Nephron (organoid): ENCODE measurements around the gene EHBP1.

Source experiments
- H3K27ac Mint-ChIP-seq, 3 experiments: 2 replicates each; pipeline ENCODE4 v1.8.0; 2020; ENCODE audit warnings: mixed read lengths in 3 of 3, mild to moderate bottlenecking in 2 of 3, moderate library complexity in 1 of 3
- H3K27me3 Mint-ChIP-seq: 2 replicates; pipeline ENCODE4 v1.8.0; 2021; ENCODE audit warnings: low read depth, mild to moderate bottlenecking, moderate library complexity, mixed read lengths
- H3K36me3 Mint-ChIP-seq: 2 replicates; pipeline ENCODE4 v1.8.0; 2020; ENCODE audit warnings: low read depth, mixed read lengths
- H3K4me1 Mint-ChIP-seq: 2 replicates; pipeline ENCODE4 v1.8.0; 2020; ENCODE audit warnings: mixed read lengths
- H3K4me3 Mint-ChIP-seq, 3 experiments: 2 replicates each; pipeline ENCODE4 v1.8.0; 2020; ENCODE audit warnings: mild to moderate bottlenecking in 3 of 3, mixed read lengths in 3 of 3, moderate library complexity in 2 of 3
- H3K9me3 Mint-ChIP-seq: 2 replicates; pipeline ENCODE4 v1.8.0; 2020; ENCODE audit warnings: mixed read lengths
- TF ChIP-seq, protein P1 (sequence below), 3 experiments: fragments of 200-600 bp; sonication (generic); IDR thresholded peaks; one replicate each; pipeline ENCODE4 v1.5.0; 2021; ENCODE audit warnings: antibody characterized with exemption in 3 of 3; ENCODE audit not compliant: unreplicated experiment in 3 of 3

Gene EHBP1

DNA sequence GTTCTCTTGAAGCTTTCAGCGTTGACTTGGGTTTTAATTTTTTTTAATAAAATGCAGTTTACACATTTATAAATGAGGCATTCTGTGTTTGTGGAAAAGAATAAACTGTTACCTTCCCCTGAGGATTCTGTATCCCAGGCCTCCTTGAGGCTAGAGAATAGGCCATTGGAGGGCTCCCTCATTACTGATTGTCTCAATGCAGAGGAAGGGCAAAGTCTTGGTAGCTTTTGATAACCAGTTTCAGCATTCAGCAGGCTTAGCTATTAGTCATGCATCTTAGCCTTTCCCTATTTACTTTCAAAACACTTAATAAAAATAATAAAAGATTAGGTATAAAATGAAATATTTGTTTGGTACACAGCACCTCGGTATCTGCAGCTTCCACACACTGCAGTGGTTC, 287.0 kb downstream of the EHBP1 start:
- Mint-ChIP-seq H3K27ac (no peak overlapping the region), H3K36me3 (peaks cover 18% of the 10 kb centered on the region), H3K4me1 (no peaks in the 10 kb centered on the region), H3K4me3 (no peak overlapping the region), H3K27me3 (no peaks in the 10 kb centered on the region), H3K9me3 (no peaks in the 10 kb centered on the region)
- TF ChIP-seq, protein P1, sequence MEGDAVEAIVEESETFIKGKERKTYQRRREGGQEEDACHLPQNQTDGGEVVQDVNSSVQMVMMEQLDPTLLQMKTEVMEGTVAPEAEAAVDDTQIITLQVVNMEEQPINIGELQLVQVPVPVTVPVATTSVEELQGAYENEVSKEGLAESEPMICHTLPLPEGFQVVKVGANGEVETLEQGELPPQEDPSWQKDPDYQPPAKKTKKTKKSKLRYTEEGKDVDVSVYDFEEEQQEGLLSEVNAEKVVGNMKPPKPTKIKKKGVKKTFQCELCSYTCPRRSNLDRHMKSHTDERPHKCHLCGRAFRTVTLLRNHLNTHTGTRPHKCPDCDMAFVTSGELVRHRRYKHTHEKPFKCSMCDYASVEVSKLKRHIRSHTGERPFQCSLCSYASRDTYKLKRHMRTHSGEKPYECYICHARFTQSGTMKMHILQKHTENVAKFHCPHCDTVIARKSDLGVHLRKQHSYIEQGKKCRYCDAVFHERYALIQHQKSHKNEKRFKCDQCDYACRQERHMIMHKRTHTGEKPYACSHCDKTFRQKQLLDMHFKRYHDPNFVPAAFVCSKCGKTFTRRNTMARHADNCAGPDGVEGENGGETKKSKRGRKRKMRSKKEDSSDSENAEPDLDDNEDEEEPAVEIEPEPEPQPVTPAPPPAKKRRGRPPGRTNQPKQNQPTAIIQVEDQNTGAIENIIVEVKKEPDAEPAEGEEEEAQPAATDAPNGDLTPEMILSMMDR (IDR thresholded peaks at IDR 0.05; ENCODE audit: unreplicated experiment in 3 of 3) = no peak

DNA sequence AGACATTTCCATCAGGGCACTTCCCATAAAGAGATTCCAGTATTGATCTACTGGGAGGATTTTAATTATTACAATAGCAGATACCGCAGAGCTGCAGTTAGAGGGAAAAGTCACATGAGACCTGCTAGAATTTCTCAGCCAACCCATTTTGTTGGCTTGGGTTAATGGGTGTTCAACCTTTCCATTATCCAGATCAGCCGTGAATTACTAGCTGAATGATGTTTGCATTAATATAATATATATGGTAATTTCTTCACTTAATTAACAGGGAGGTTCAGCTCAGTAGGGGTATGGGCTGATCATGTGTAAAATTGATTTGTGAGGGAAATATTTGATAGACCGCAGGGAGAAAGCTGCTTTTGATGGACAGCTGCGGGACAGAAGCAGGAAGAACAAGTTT, 288.7 kb downstream of the EHBP1 start:
- H3K4me3 Mint-ChIP-seq = no peak overlapping the region
- H3K36me3 Mint-ChIP-seq = peaks cover 19% of the 10 kb centered on the region
- TF ChIP-seq, protein P1 (IDR thresholded peaks at IDR 0.05; ENCODE audit: unreplicated experiment in 3 of 3) = no peak
- H3K27me3 Mint-ChIP-seq = no peaks in the 10 kb centered on the region
- H3K9me3 Mint-ChIP-seq = no peaks in the 10 kb centered on the region
- no peaks in the 10 kb centered on the region for H3K4me1 Mint-ChIP-seq
- no peak overlapping the region for H3K27ac Mint-ChIP-seq

DNA sequence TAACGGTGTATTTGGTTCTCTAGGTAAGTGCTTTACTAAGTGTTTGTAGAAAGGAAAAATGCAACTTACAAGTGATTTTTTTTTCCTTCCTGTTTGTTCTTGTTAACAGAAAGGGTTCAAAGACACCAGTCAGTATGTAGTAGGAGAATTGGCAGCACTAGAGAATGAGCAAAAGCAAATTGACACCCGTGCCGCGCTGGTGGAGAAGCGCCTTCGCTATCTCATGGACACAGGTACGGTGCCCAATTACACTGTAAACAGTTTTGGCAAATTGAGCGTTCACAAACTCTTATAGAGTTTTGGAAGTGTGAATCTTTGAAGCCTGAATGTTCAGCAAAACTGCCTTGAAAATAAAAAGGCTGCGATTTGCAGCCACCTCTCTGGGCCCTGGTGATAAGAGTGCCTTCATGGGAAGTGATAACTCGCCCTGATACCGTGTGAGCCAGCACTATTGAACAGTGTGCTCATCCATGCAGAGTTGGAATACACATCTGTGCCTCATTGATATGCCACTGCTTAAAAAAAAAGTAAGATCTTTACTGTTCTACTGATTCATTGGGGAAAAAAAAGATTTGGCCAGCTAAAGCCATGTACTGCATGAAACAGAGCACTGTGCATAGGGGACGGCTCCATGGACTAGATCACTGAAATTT, 291.1 kb downstream of the EHBP1 start:
- Mint-ChIP-seq H3K27ac (no peak overlapping the region), H3K4me3 (no peak overlapping the region), H3K27me3 (no peaks in the 10 kb centered on the region), H3K4me1 (no peaks in the 10 kb centered on the region), H3K36me3 (peaks cover 30% of the 10 kb centered on the region), H3K9me3 (no peaks in the 10 kb centered on the region)
- TF ChIP-seq, protein P1 (IDR thresholded peaks at IDR 0.05; ENCODE audit: unreplicated experiment in 3 of 3) = no peak

DNA sequence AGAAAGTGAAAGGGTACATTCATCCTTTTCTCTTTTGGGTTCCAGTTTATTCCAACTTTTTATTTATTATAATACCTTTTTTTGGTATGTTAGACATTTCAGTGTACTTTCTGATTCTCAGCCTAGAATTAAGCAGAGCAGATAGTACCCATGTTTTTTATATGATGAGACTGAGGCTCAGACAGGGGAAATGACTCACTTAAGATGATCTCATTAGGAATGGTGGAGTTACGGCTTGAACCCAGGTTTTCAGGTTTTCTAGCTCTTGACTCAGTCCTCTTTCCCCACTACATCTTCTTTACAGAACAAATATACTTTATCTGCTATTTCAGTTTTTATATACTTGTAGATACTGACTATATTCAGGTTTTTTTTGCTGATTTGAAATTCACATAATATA, 293.4 kb downstream of the EHBP1 start:
- TF ChIP-seq, protein P1 (IDR thresholded peaks at IDR 0.05; ENCODE audit: unreplicated experiment in 3 of 3) = no peak
- H3K27ac Mint-ChIP-seq = no peak overlapping the region
- no peaks in the 10 kb centered on the region for H3K9me3 Mint-ChIP-seq
- H3K4me1 Mint-ChIP-seq = no peaks in the 10 kb centered on the region
- no peaks in the 10 kb centered on the region for H3K27me3 Mint-ChIP-seq
- no peak overlapping the region for H3K4me3 Mint-ChIP-seq
- H3K36me3 Mint-ChIP-seq = peaks cover 25% of the 10 kb centered on the region

DNA sequence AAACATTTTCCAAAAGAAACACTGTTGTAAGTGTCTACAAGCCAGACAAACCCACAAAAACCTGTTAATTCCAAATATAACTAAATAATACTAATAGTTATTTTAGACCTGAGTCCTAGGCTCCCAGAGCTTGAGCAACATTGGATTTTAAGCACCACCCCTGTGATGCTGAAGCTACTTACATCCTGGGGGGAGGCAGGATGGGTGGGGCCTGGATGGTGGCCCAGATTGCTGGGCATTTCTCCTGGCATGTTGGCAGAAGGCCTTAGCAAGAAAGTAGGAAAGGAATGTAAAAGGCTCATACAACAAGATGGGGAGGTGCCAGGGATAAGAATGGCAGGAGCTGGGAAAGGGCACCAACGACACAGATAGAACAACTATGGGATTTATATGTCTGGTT, 294.4 kb downstream of the EHBP1 start:
- no peaks in the 10 kb centered on the region for H3K27me3 Mint-ChIP-seq
- TF ChIP-seq, protein P1 (IDR thresholded peaks at IDR 0.05; ENCODE audit: unreplicated experiment in 3 of 3) = no peak
- no peak overlapping the region for H3K27ac Mint-ChIP-seq
- H3K9me3 Mint-ChIP-seq = no peaks in the 10 kb centered on the region
- H3K4me3 Mint-ChIP-seq = no peak overlapping the region
- peaks cover 28% of the 10 kb centered on the region for H3K36me3 Mint-ChIP-seq
- no peaks in the 10 kb centered on the region for H3K4me1 Mint-ChIP-seq

DNA sequence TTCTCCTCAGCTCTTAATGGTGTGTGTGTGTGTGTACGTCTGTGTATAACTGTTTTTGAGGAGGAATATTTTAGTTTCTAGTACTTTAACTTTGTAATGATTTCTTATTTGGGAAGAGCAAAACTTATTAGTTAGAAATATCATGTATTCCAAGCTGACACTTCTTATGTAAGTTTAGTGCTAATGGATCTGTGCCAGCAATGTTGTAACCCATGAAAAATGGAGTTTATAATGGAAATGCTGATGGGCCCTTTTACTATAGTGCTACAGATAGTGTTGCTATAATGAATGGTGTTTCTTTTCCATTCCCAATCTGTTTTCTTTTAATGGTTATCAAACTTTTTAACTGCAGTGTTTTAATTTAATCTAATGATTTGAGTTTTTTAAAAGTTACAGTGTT, 295.3 kb downstream of the EHBP1 start:
- Mint-ChIP-seq H3K4me3 (no peak overlapping the region), H3K27ac (no peak overlapping the region), H3K27me3 (no peaks in the 10 kb centered on the region), H3K9me3 (no peaks in the 10 kb centered on the region), H3K4me1 (no peaks in the 10 kb centered on the region), H3K36me3 (peaks cover 28% of the 10 kb centered on the region)
- TF ChIP-seq, protein P1 (IDR thresholded peaks at IDR 0.05; ENCODE audit: unreplicated experiment in 3 of 3) = no peak
